ENCODE measurements around the gene APC. TPM values are rescaled to one million over a fixed set of nuclear protein-coding genes. Genes with fewer than 3 reads are reported as not detected.

Gene APC
- polyA plus RNA-seq, 1 experiment: 14.7 TPM

DNA sequence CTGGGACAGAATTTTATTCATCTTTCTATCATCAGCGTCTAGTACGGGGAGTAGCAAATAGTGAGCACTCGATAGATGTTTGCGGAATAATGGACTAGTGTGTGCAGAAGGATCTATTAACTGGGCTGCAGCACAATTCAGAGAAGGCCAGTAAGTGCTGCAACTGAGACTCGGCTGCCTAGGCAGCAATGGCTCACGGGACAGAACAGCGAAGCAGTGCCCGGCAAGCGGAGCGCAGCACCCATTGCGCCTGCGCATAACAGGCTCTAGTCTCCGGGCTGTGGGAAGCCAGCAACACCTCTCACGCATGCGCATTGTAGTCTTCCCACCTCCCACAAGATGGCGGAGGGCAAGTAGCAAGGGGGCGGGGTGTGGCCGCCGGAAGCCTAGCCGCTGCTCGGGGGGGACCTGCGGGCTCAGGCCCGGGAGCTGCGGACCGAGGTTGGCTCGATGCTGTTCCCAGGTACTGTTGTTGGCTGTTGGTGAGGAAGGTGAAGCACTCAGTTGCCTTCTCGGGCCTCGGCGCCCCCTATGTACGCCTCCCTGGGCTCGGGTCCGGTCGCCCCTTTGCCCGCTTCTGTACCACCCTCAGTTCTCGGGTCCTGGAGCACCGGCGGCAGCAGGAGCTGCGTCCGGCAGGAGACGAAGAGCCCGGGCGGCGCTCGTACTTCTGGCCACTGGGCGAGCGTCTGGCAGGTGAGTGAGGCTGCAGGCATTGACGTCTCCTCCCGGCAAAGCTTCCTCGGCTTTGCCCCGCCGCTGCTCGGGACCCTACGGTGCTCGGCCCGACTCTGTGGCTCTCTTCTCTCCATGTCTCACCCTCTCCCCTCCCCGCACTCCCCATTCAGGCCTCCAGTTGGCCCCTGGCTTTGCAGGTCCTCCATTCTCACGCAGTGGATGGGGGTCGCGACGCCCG lies 30.2 kb upstream of the APC start:
- no peaks in the 10 kb centered on the region for H3K36me3 ChIP-seq (ENCODE audit: control insufficient read depth, insufficient read depth, low read length)
- peak overlapping the region; percentile 71 for H3K4me3 ChIP-seq (ENCODE audit: low read depth, low read length)
- TF ChIP-seq, protein P1, sequence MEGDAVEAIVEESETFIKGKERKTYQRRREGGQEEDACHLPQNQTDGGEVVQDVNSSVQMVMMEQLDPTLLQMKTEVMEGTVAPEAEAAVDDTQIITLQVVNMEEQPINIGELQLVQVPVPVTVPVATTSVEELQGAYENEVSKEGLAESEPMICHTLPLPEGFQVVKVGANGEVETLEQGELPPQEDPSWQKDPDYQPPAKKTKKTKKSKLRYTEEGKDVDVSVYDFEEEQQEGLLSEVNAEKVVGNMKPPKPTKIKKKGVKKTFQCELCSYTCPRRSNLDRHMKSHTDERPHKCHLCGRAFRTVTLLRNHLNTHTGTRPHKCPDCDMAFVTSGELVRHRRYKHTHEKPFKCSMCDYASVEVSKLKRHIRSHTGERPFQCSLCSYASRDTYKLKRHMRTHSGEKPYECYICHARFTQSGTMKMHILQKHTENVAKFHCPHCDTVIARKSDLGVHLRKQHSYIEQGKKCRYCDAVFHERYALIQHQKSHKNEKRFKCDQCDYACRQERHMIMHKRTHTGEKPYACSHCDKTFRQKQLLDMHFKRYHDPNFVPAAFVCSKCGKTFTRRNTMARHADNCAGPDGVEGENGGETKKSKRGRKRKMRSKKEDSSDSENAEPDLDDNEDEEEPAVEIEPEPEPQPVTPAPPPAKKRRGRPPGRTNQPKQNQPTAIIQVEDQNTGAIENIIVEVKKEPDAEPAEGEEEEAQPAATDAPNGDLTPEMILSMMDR (IDR thresholded peaks at IDR 0.05; ENCODE audit: insufficient read depth, low read depth, low read length): peak; percentile 3; the same call in 1 of the 2 replicates
- CTCF ChIA-PET: interaction anchor here (0.9 to 1.1 kb wide), 3 partner anchors 25 to 161 kb away, joined by 3 read pairs; no protein-coding TSS in a partner anchor
- no peaks in the 10 kb centered on the region for H3K27me3 ChIP-seq (ENCODE audit: control insufficient read depth, insufficient read depth, low read length)
- POLR2A ChIA-PET: no interaction called here
- peak; percentile 93 for DNase-seq (ENCODE audit: low read depth)

DNA sequence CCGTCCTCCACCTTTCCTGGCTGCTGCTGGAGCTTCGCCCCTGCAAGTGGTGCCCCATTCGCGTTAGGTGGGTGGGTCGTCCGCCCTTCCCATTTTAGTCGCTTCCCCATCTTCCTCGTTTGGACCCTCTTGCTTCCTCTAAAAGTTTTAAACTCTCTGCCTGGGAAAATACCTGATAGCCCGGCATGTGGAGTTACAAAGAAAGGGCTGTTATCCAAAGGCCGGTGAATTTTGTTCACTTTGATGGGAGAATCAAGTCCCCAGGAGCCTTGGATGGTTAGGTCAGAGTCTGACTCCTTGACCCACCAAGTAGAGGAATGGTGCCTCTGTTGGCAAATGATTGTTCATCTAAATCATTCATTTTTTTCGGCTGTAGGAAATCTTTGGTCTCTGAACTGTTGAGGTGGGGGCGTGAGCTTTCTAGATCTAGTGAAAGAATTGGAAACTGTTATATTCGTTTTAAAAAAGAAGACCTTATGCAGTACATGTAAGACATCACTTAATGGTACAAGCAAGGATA lies 29.5 kb upstream of the APC start:
- CTCF ChIA-PET: interaction anchor here (0.9 to 1.7 kb wide), 2 partner anchors 27 to 156 kb away, joined by 3 to 5 read pairs; no protein-coding TSS in a partner anchor
- POLR2A ChIA-PET: no interaction called here

DNA sequence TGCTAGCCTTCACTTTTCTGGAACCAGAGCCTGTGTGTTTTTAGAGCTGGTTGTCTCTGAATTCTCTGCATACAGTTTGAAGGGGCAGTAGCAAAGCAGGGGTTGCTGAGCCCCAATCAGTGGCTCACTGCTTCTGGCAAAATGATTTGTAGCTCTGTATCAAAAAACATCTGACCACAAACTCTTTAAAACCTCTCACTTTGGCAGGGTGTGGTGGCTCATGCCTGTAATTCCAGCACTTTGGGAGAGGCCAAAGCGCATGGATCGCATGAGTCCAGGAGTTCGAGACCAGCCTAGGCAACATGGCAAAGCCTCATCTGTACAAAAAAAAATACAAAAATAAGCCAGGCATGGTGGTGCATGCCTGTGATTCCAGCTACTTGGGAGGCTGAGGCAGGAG lies 28.3 kb upstream of the APC start:
- ChIA-PET CTCF (interaction anchor here (0.6 to 1.7 kb wide), 5 partner anchors 17 to 157 kb away, joined by 3 to 5 read pairs (median 3); no protein-coding TSS in a partner anchor), POLR2A (no interaction called here)
- H3K36me3 ChIP-seq (ENCODE audit: control insufficient read depth, insufficient read depth, low read length): no peaks in the 10 kb centered on the region
- H3K4me3 ChIP-seq (ENCODE audit: low read depth, low read length): no peak overlapping the region
- TF ChIP-seq, protein P1 (IDR thresholded peaks at IDR 0.05; ENCODE audit: insufficient read depth, low read depth, low read length): no peak
- H3K27me3 ChIP-seq (ENCODE audit: control insufficient read depth, insufficient read depth, low read length): no peaks in the 10 kb centered on the region
- DNase-seq (ENCODE audit: low read depth): no peak

More for the DNA sequence above, 29.5 kb upstream of the APC start:
- no peak for DNase-seq (ENCODE audit: low read depth)
- TF ChIP-seq, protein P1 (IDR thresholded peaks at IDR 0.05; ENCODE audit: insufficient read depth, low read depth, low read length): no peak
- no peaks in the 10 kb centered on the region for H3K36me3 ChIP-seq (ENCODE audit: control insufficient read depth, insufficient read depth, low read length)
- no peaks in the 10 kb centered on the region for H3K27me3 ChIP-seq (ENCODE audit: control insufficient read depth, insufficient read depth, low read length)
- H3K4me3 ChIP-seq (ENCODE audit: low read depth, low read length): peak overlapping the region; percentile 71

DNA sequence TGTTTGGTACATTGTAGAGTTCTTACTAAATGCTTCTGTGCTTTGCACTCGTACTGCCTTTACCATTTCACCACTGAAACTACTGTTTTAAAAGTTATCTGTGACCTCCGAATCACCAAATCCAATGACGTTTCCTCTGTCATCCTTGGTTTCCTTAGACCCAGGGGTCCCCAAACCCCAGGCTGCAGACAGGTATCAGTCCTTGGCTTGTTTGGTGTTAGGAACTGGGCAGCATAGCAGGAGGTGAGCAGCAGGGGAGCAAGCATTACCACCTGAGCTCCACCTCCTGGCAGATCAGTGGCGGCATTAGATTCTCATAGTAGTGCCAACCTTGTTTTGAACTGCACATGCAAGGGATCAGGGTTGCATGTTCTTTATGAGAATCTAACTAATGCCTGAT lies 26.8 kb upstream of the APC start:
- Histone ChIP-seq H3K27me3 (ENCODE audit: control insufficient read depth, insufficient read depth, low read length) (no peaks in the 10 kb centered on the region), H3K36me3 (ENCODE audit: control insufficient read depth, insufficient read depth, low read length) (no peaks in the 10 kb centered on the region), H3K4me3 (ENCODE audit: low read depth, low read length) (no peak overlapping the region)
- CTCF ChIA-PET: interaction anchor here (1.1 kb wide), 1 partner anchor 160 kb away, joined by 3 read pairs; no protein-coding TSS in a partner anchor
- no peak for DNase-seq (ENCODE audit: low read depth)
- POLR2A ChIA-PET: no interaction called here
- TF ChIP-seq, protein P1 (IDR thresholded peaks at IDR 0.05; ENCODE audit: insufficient read depth, low read depth, low read length): no peak

DNA sequence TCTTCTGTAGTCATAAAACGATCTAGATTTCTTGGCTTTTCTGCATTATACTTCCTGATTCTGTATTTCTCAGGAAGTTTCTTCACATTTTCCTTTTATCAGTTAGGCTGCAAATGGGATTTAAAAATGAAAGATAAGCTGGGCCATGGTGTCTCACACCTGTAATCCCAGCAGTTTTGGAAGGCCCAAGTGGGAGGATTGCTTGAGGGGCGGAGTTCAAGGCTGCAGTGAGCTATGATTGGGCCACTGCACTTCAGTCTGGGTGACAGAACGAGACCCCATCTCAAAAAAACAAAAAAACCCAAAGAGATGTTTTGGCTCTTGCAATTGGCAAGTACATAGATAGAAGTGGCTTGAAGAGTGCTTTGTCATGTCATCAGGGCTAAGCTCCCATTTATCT lies 26.2 kb upstream of the APC start:
- no peak overlapping the region for H3K4me3 ChIP-seq (ENCODE audit: low read depth, low read length)
- TF ChIP-seq, protein P1 (IDR thresholded peaks at IDR 0.05; ENCODE audit: insufficient read depth, low read depth, low read length): no peak
- H3K36me3 ChIP-seq (ENCODE audit: control insufficient read depth, insufficient read depth, low read length): no peaks in the 10 kb centered on the region
- ChIA-PET POLR2A (no interaction called here), CTCF (interaction anchor here (0.6 kb wide), 1 partner anchor 151 kb away, joined by 4 read pairs; no protein-coding TSS in a partner anchor)
- no peak for DNase-seq (ENCODE audit: low read depth)
- no peaks in the 10 kb centered on the region for H3K27me3 ChIP-seq (ENCODE audit: control insufficient read depth, insufficient read depth, low read length)
